DMS114 treated with DMSO at 0.1 percent for 48 hours (cell line): ENCODE results near the gene PECR.
A peak's percentile ranks its signal among the peaks of the same experiment; 100 is the strongest.
"Not testable (repeated sequence)": the region's sequence is repeated elsewhere in the genome, so short reads cannot be mapped to it uniquely, and the experiment has no call there.

Experiments
- DNase-seq: peaks from one replicate; lab custom pipeline; 2025; ENCODE audit not compliant: unreplicated experiment; lab: John Stamatoyannopoulos, UW

Gene PECR

DNA sequence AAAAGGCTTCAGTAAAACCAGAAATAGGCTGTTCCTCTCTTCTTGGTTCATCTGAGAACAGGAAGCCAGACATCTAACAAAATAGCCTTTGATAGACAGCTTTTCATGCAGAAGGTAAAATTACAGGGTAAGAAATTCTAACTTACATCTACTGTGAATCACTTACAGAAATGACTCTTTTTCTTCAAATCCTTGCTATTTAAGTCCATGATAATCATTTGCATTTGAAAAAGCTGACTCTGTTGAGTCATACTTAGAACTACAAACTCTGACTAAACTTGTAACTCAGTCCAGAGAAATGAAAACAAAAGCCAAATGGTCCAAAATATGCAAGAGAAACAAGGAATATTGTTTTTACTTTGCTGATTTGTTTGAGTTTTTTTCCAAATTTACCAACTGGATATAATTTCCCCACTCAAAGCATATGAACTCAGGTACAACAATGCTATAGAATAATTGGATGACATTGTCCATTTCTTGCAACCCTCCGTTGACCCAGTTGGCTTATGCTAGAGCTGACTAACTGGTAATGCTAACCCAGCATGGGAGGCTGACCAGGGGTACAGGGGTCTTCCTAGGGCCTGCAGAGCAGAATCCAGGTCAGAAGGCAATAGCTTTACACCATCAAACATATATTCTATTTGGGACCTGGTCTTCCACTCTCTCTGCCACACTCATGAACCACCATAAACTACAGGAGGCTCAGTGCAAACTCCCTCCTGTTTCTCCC is 49.5 kb downstream of the PECR start:
- no peak for DNase-seq

- DNase-seq = no peak
Observed at GRCh38 chr2:216030216-216030615, 51.4 kb downstream of the PECR start.

DNA sequence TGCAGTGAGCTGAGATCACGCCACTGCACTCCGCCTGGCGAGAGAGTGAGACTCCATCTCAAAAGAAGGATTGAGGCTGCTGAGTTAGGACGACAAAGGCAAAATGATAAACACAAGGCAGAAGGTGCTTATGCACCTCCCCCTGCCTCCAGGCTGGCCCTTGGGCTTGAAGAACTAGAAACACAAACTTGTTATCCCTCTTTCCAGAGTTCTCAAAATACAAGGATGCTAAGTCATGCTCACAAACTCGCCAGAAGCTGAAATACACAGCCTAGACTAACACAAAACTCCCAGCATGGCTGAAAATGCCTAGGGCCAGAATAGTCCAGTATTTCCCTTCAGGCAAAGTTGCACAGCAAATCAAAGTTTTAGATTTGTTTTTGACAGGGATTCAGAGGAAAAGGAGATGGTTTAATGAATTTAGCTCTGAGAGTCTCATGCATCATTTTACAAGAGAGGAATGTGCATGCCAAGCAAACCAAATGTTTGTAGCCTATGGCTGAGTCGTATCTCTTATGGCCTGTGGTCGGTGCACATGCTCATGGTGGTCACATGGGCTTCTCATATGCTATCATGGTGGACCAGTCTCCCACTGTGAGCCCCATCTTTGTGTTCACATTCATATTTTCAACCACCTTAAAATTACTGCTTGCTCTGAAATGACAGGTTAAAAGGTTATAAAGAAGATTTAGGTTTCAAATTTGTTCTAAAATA is 52.0 kb downstream of the PECR start:
- no peak for DNase-seq

GRCh38 chr2:216024779-216025336 is 56.8 kb downstream of the PECR start:
- no peak for DNase-seq

GRCh38 chr2:216023055-216023648 is 58.5 kb downstream of the PECR start:
- peak; percentile 23 for DNase-seq

- no peak for DNase-seq
Observed at GRCh38 chr2:216021768-216022565, 59.6 kb downstream of the PECR start.

DNA sequence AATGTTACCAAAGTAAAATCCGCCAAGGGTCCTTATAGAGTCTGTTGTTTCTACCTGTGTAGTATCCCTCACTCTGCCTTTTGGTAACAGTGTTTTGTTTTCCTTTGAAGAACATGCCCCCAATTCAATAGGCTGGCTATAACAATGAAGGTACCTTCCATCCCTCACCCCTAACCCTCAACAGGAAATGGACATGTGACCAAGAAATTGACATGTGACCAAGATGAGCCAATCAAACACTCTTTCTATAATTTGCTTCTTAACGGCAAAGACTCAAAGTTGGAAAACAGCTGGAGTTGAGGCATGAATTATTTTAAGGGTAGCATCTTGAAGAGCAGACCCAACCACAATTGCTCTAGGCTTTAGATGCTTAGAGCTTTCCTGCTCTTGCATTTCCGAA is 62.9 kb downstream of the PECR start:
- no peak for DNase-seq

GRCh38 chr2:216017365-216017764 is 64.2 kb downstream of the PECR start:
- no peak for DNase-seq

DNA sequence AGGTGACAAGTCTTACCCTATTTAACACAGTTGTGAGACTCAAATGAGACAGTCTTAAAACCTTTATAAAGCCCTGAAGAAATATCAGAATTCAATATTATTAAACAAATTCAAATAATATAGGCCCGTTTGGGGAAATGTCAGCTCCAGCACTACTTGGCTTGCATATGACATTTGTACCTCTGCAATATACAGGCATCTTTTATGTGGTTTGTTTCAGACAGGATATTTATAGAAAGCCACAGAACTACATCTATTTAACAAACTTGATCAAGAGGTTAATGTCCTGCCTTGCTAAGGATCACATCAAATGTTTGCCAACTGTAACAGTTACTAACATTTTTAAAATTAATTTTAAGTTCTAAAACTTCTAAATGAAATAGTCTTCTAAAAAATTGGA is 65.0 kb downstream of the PECR start:
- no peak for DNase-seq

DNA sequence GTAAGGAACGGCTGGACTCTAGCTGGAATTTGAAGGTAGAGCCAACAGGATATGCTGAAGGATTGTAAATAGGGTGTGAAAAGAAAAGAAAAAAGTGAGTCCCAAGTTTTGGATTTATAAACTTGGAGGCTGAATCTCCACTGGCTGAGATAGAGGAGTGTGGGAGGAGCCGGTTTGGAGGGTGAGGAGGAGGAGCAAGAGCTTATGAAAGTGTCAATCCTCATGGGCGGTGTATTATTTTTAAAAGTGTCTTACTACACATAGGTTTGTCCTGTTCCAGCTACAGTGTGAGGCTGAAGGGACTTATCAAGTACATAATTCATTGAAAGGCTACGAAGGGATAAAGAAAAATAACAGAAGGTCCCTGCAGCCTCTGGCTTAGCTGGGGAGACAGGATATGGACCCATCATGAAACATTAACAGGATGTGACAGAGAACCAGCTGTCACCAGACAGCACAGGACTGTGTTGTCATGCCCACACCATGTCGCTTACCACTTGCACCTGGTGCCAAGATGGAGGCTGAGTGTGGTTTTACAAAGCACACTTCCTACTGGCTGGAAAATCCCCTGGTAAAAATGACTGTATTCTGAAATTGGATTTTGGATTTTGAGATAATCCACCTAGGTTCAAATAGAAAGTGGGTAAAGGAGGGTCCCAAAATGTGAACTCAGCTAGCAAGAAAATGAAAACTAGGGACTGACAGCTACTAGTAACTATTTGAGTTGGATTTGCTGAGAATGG is 65.7 kb downstream of the PECR start:
- no peak for DNase-seq

DNA sequence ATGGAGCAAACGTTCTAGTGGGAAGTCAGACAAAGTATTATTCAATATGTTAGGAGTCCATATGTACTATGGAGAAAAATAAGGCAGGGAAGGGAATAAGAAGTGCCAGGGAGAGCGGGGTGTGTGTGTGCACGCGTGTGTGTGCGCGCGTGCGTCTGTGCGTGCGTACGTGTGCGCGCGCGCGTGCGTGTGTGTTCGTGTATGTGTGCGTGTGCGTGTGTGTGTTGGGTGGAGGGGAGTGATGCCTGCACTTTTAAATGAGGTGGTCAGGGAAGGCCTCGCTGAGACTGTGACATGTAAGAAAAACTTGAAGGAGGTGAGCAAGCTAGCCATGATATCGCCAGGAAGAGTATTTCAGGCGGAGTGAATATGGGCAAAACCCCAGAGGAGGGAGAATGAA is 66.6 kb downstream of the PECR start:
- DNase-seq = no peak

DNA sequence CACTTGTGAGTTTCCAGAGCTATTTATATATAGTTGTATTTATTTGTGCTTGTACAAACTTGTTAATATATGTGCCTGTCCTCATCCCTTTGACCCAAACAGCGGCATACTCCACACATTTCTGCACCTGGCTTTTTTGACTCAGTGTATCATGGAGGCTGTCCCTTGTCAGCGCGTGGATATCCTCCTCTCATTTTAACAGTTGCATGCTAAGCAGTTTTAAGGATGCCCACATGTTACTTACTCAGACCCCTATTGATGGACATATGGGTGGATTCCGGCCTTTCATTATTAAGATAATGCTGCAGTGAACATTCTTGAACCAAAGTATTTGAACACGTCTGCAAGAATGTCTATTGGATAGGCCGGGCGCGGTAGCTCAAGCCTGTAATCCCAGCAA is 67.6 kb downstream of the PECR start:
- DNase-seq = no peak

DNA sequence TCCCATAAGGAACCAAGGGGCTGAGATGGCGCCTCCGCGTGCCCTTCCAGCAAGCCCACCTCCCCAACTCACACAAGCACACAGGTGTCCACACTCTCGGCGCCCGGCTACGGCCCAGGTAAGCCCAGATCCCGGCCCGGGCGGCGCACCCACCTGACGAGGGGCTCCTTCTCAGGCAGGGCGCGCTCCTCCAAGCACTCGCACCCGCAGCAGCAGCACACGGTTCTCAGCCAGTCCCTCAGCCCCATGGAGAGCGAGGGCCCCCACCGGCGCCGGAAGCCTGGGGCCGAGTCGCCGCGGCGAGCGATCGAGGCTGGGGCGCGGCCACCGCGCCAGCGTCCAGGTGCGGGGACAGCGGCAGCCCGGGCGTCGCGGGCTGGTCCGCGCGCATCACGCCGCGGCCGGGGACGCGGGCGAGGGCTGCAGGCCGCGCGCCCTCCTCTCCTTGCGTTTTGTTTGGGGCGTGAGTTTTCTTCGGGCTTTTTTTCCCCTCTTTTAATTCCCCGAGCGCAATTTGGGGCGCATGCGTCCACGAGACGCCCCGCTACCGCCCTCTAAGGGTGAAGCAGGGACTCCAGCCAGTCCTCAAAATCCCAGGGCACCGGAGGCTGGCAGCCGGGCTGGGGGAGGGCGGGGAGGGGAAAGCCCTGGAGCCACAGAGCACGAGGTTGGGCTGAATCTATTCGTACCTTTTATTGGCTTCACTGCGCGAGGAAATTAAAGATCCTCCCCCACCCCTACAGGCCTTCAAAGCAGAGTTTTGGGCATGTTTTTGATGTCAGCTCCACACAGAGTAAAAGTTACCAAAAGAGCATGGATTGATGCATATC is 68.3 kb downstream of the PECR start, which contains the start of gene MREG:
MREG (minus strand) TSS at position 472 of the 830 bp plus-strand sequence; CDS start at position 248, 224 bp downstream.
- peak; percentile 42 for DNase-seq

DNA sequence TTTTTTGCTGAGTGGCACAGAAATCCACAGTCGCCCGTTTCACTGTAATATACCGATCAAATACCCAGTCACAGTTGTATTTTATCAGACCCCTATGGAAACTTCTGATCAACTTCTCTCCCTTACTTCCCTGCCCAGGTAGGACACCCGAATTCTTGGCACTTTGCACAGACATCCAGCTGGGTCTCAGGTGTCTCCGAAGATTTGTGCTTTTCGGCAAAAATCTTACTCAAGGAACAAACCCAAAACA is 68.9 kb downstream of the PECR start:
- DNase-seq = no peak

- DNase-seq = no peak
Observed at GRCh38 chr2:216012133-216012829, 69.3 kb downstream of the PECR start.

DNA sequence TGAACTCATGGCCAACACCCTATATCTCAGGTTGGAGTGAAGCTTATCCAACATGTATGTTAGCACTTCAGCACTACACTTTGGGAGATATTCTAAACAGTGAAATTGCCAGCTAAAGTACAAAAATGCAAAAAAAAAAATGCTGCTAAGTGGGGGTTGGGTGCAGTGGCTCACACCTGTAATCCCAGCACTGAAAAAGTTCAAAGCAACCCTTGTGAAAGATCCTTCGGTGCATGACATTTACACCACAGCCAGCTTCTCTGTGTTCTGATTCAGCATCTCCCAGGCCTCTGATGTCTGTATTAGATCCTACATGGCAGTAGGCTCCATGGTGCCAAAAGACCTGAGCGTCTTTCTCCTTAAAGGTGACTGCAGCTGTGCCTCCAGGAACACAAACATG is 72.4 kb downstream of the PECR start:
- DNase-seq = not testable (repeated sequence)

DNA sequence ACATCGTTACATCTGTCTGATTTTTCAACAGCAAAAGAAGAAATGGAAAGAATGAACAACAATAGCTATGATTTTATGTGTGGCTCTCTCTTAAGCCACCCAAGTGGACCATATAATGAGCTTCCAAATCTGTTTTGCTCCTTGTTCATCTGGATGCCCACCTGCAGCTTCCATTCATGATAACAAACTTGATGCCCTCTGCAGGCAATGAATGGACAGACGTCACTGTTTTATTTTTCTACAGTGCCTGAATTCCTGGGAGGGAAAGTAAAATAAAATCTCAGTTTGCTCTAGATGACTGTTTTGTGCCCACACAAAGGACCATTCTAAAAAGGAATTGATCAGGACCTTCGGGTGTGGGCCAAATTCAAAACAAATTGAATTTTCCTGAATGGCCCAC is 73.2 kb downstream of the PECR start:
- no peak for DNase-seq

DNA sequence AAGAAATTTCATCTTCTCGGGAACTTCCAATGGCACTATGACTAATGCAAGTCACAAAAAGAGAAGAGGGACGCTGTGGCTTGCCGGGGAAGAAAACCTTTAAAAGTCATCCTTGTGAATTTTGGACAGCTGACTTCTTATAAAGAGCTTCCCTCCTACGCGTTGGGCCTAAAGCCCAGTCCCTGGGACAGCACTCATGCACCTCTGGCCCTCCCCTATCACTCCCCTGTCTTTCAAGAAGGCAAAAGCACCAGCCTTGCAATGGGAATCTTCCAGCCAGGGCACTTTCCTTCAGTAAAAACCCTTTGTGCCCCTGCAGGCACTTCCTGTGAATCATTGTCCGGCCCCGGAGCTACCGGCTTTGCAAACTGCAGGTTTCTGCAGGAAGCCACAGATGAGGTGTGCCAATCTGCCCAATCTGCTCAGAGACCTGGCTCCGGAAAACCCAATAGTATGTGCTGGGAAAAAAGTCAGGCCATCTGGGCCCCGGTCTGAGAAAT is 75.4 kb downstream of the PECR start:
- no peak for DNase-seq

DNA sequence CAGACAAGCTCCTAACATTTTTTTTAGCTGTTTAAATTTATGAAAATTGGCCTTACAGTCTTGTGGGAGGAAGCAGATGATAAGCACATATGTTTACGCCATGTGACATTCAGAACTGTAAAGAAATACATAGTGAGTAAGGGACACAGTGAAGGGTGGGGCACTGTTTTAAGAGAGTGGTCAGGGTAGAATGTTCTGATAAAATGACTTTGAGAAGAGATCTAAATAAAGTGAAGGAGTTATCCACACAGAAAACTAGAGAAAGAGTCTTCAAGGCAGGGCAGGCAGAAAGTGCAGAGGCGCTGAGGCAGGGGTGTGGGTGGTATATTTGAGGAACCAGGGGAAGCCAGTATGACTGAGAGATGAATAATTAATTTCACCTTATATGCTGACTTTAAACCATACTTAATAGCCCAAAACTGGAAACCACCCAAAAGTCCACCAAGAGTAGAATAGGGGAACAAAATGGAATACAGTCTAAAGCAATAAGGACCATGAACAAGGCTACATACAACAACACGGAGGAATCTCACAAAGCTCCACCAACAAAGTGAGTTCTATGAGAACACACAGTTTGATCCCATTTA is 76.8 kb downstream of the PECR start:
- DNase-seq = no peak
